ENCODE data around the gene ACSL1.
"Not testable (repeated sequence)": the region's sequence is repeated elsewhere in the genome, so short reads cannot be mapped to it uniquely, and the experiment has no call there.

The ACSL1 gene

GRCh38 chr4:184787766-184788503 lies 37.8 kb downstream of the ACSL1 start:
- DNase-seq (ENCODE audit: low read depth): no peak

- no peak for DNase-seq (ENCODE audit: low read depth)
Measured at GRCh38 chr4:184785813-184786212, 40.0 kb downstream of the ACSL1 start.

GRCh38 chr4:184784628-184785257 lies 41.0 kb downstream of the ACSL1 start:
- DNase-seq (ENCODE audit: low read depth): no peak

GRCh38 chr4:184782731-184783373 lies 42.9 kb downstream of the ACSL1 start:
- DNase-seq (ENCODE audit: low read depth): no peak

- not testable (repeated sequence) for DNase-seq (ENCODE audit: low read depth)
Measured at GRCh38 chr4:184779160-184779559, 46.6 kb downstream of the ACSL1 start.

- no peak for DNase-seq (ENCODE audit: low read depth)
Measured at GRCh38 chr4:184778325-184778724, 47.4 kb downstream of the ACSL1 start.

GRCh38 chr4:184776821-184777220 lies 48.9 kb downstream of the ACSL1 start:
- no peak for DNase-seq (ENCODE audit: low read depth)

- no peak for DNase-seq (ENCODE audit: low read depth)
Measured at GRCh38 chr4:184775854-184776555, 49.8 kb downstream of the ACSL1 start.

GRCh38 chr4:184774152-184774551 lies 51.6 kb downstream of the ACSL1 start:
- no peak for DNase-seq (ENCODE audit: low read depth)

GRCh38 chr4:184771416-184771815 lies 54.4 kb downstream of the ACSL1 start:
- no peak for DNase-seq (ENCODE audit: low read depth)

GRCh38 chr4:184769141-184769765 lies 56.5 kb downstream of the ACSL1 start:
- DNase-seq (ENCODE audit: low read depth): no peak

GRCh38 chr4:184768296-184768695 lies 57.5 kb downstream of the ACSL1 start:
- no peak for DNase-seq (ENCODE audit: low read depth)

GRCh38 chr4:184766446-184766845 lies 59.3 kb downstream of the ACSL1 start:
- DNase-seq (ENCODE audit: low read depth): no peak

- DNase-seq (ENCODE audit: low read depth): no peak
Measured at GRCh38 chr4:184765473-184766340, 60.1 kb downstream of the ACSL1 start.

GRCh38 chr4:184764601-184765000 lies 61.2 kb downstream of the ACSL1 start:
- DNase-seq (ENCODE audit: low read depth): no peak

GRCh38 chr4:184763150-184763780 lies 62.5 kb downstream of the ACSL1 start:
- DNase-seq (ENCODE audit: low read depth): no peak

- no peak for DNase-seq (ENCODE audit: low read depth)
Measured at GRCh38 chr4:184762100-184762499, 63.7 kb downstream of the ACSL1 start.

GRCh38 chr4:184760681-184761080 lies 65.1 kb downstream of the ACSL1 start:
- DNase-seq (ENCODE audit: low read depth): no peak

GRCh38 chr4:184757810-184758209 lies 68.0 kb downstream of the ACSL1 start:
- no peak for DNase-seq (ENCODE audit: low read depth)

- DNase-seq (ENCODE audit: low read depth): no peak
Measured at GRCh38 chr4:184756399-184756798, 69.4 kb downstream of the ACSL1 start.

GRCh38 chr4:184755278-184755677 lies 70.5 kb downstream of the ACSL1 start:
- no peak for DNase-seq (ENCODE audit: low read depth)
